GM23338 (cell line): Measurements from ENCODE around the gene RPS6KB1. TPM values are rescaled to one million over a fixed set of nuclear protein-coding genes. Genes with fewer than 3 reads are reported as not detected.
A peak's percentile ranks its signal among the peaks of the same experiment; 100 is the strongest.

Experiments used
- ATAC-seq: fragments of 200-7000 bp; cut with Tn5 transposase; 3 replicates; pipeline ENCODE4 v1.9.1; 2020
- DNase-seq: peaks from one replicate; pipeline ENCODE4 v3.0.0-alpha.2; 2015; ENCODE audit warnings: low spot score
- H2AFZ ChIP-seq: fragments of 200-600 bp; sonication (generic); 2 replicates; pipeline ENCODE4 v1.8.0; 2016; ENCODE audit warnings: antibody characterized with exemption, mild to moderate bottlenecking, moderate library complexity
- H3F3A ChIP-seq: fragments of 200-600 bp; sonication (generic); replicated peaks from 2 replicates; pipeline ENCODE4 v1.8.0; 2017; ENCODE audit warnings: antibody characterized with exemption, mixed run types, low read depth
- H3K27ac ChIP-seq: fragments of 200-600 bp; sonication (generic); 2 replicates; pipeline ENCODE4 v1.6.1; 2016; ENCODE audit warnings: low read depth
- H3K27me3 ChIP-seq: fragments of 200-600 bp; sonication (generic); 2 replicates; pipeline ENCODE4 v1.8.0; 2016; ENCODE audit warnings: mild to moderate bottlenecking, mixed run types, moderate library complexity; ENCODE audit not compliant: insufficient read depth
- H3K36me3 ChIP-seq: fragments of 200-600 bp; sonication (generic); 2 replicates; pipeline ENCODE4 v1.8.0; 2016; ENCODE audit warnings: mild to moderate bottlenecking; ENCODE audit not compliant: insufficient read depth
- H3K4me1 ChIP-seq: fragments of 200-600 bp; sonication (generic); 2 replicates; pipeline ENCODE4 v1.8.0; 2016; ENCODE audit warnings: mild to moderate bottlenecking, moderate library complexity; ENCODE audit not compliant: insufficient read depth
- H3K4me2 ChIP-seq: fragments of 200-600 bp; sonication (generic); 2 replicates; pipeline ENCODE4 v1.7.1; 2017; ENCODE audit warnings: mixed run types
- H3K4me3 ChIP-seq: fragments of 200-600 bp; sonication (generic); 2 replicates; pipeline ENCODE4 v1.6.1; 2016; ENCODE audit warnings: mixed run types
- H3K79me2 ChIP-seq: fragments of 200-600 bp; sonication (generic); replicated peaks from 2 replicates; pipeline ENCODE4 v1.8.0; 2017; ENCODE audit warnings: mild to moderate bottlenecking; ENCODE audit not compliant: insufficient read depth
- H3K9me2 ChIP-seq: fragments of 200-600 bp; sonication (generic); 2 replicates; pipeline ENCODE4 v1.8.0; 2017; ENCODE audit not compliant: insufficient read depth
- H4K20me1 ChIP-seq: fragments of 200-600 bp; sonication (generic); replicated peaks from 2 replicates; pipeline ENCODE4 v1.8.0; 2017; ENCODE audit warnings: mild to moderate bottlenecking; ENCODE audit not compliant: insufficient read depth
- H3K27ac Mint-ChIP-seq: 2 replicates; pipeline ENCODE4 v1.8.0; 2020; ENCODE audit warnings: inconsistent platforms, mild to moderate bottlenecking, moderate library complexity, mixed read lengths
- H3K27me3 Mint-ChIP-seq: 3 replicates; pipeline ENCODE4 v1.8.0; 2022; ENCODE audit warnings: low read depth, mild to moderate bottlenecking, moderate library complexity, mixed read lengths, inconsistent platforms; ENCODE audit not compliant: insufficient read depth, poor library complexity
- H3K36me3 Mint-ChIP-seq: 3 replicates; pipeline ENCODE4 v1.8.0; 2021; ENCODE audit warnings: low read depth, mild to moderate bottlenecking, inconsistent platforms, moderate library complexity, mixed read lengths
- H3K4me1 Mint-ChIP-seq: 3 replicates; pipeline ENCODE4 v1.8.0; 2020; ENCODE audit warnings: mild to moderate bottlenecking, inconsistent platforms, mixed read lengths
- H3K4me3 Mint-ChIP-seq: 3 replicates; pipeline ENCODE4 v1.8.0; 2021; ENCODE audit warnings: moderate library complexity, mild to moderate bottlenecking, inconsistent platforms, mixed read lengths
- H3K9me3 Mint-ChIP-seq: 3 replicates; pipeline ENCODE4 v1.8.0; 2020; ENCODE audit warnings: moderate library complexity, mild to moderate bottlenecking, inconsistent platforms, mixed read lengths
- CREB1 ChIP-seq: fragments of 250-450 bp; sonication (Bioruptor Pico); IDR thresholded peaks from 2 replicates; pipeline ENCODE4 v1.5.0; 2020; ENCODE audit warnings: low read depth, mild to moderate bottlenecking, moderate library complexity
- CTCF ChIP-seq, 2 experiments: fragments of 200-600 bp in 1 of 2; sonication (generic) in 1 of 2; conservative IDR thresholded peaks; 2 replicates each; pipeline versions ENCODE4 v1.5.1 to v1.6.1; 2016 to 2017; ENCODE audit warnings: antibody characterized with exemption in 2 of 2, low read depth in 2 of 2, mild to moderate bottlenecking in 2 of 2, moderate library complexity in 1 of 2
- ETS1 ChIP-seq: IDR thresholded peaks from 2 replicates; pipeline ENCODE4 v1.6.1; 2016; ENCODE audit warnings: antibody characterized with exemption
- EZH2 ChIP-seq: fragments of 200-600 bp; sonication (generic); IDR thresholded peaks from one replicate; pipeline ENCODE4 v1.8.0; 2017; ENCODE audit warnings: antibody characterized with exemption, mild to moderate bottlenecking, low read depth; ENCODE audit not compliant: unreplicated experiment
- EZH2phosphoT487 ChIP-seq: fragments of 200-600 bp; sonication (generic); IDR thresholded peaks from one replicate; pipeline ENCODE4 v1.8.1; 2018; ENCODE audit warnings: antibody characterized with exemption; ENCODE audit not compliant: unreplicated experiment
- JUNB ChIP-seq: IDR thresholded peaks from one replicate; pipeline ENCODE4 v1.6.1; 2016; ENCODE audit warnings: antibody characterized with exemption; ENCODE audit not compliant: unreplicated experiment
- NANOG ChIP-seq: IDR thresholded peaks from 2 replicates; pipeline ENCODE4 v1.6.1; 2016; ENCODE audit warnings: antibody characterized with exemption, borderline replicate concordance
- POLR2AphosphoS5 ChIP-seq: IDR thresholded peaks from 2 replicates; pipeline ENCODE4 v1.6.1; 2016; ENCODE audit warnings: antibody characterized with exemption, low read depth
- STAT1 ChIP-seq: IDR thresholded peaks from one replicate; pipeline ENCODE4 v1.6.1; 2016; ENCODE audit warnings: antibody characterized with exemption; ENCODE audit not compliant: unreplicated experiment
- ZNF114 ChIP-seq: fragments of 250-450 bp; sonication (Bioruptor Pico); IDR thresholded peaks from 2 replicates; pipeline ENCODE4 v1.5.0; 2020; ENCODE audit warnings: mild to moderate bottlenecking, moderate library complexity
- ZNF331 ChIP-seq: fragments of 250-450 bp; sonication (Bioruptor Pico); IDR thresholded peaks from 2 replicates; pipeline ENCODE4 v1.5.0; 2020; ENCODE audit warnings: low read depth, mild to moderate bottlenecking, moderate library complexity
- polyA plus RNA-seq: library from polyadenylated mRNA; unstranded; fragments of >200 nt; fragmentation: Nextera tagmentation; extraction: Ambion mirVana; gene quantifications from 2 replicates; pipeline ENCODE4 v1.2.1, GENCODE V29; 2016
- total RNA-seq: library from RNA; depleted of rRNA; stranded (reverse); fragments of >200 nt; shearing (Covaris generic); gene quantifications from 2 replicates; pipeline ENCODE4 v1.2.3, GENCODE V29; 2014
- TF ChIP-seq, protein P1 (sequence below): fragments of 250-450 bp; sonication (Bioruptor Pico); IDR thresholded peaks from 2 replicates; pipeline ENCODE4 v1.5.0; 2020; ENCODE audit warnings: mild to moderate bottlenecking, moderate library complexity
- TF ChIP-seq, protein P2 (sequence below): IDR thresholded peaks from one replicate; pipeline ENCODE4 v1.6.1; 2018; ENCODE audit warnings: antibody characterized with exemption; ENCODE audit not compliant: unreplicated experiment

The RPS6KB1 gene
- total and polyA plus RNA-seq, 2 experiments from 2014 or later: 19.5 to 21.7 TPM

DNA sequence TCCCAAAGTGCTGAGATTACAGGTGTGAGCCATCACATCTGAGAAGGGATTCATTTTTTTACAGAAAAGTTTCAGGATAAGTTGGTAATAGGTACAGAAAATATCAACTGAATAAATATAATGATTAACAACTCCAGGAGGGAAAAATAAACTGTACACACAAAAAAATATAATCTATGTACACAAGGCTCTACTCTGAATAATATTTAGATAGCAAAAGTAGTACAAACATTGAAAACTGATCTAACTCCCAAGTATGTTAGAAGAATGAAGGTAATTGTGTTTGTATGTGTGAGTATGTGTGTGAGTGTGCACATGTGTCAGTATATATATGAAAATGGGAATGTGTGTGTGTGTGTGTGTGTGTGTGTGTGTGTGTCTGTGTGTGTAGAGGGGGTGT, 20.6 kb upstream of the RPS6KB1 start:
- H4K20me1 ChIP-seq: no peaks in the 10 kb centered on the region
- peaks cover 22% of the 10 kb centered on the region; the same call in 2 of the 3 replicates for H3K36me3 Mint-ChIP-seq
- 0 out of 2 replicates have a peak overlapping the region, but pooled peaks have one; percentile 50 for H3K27ac ChIP-seq
- H3K4me2 ChIP-seq: no peak overlapping the region
- H3K4me1 Mint-ChIP-seq: no peaks in the 10 kb centered on the region; the same call in 2 of the 3 replicates
- no peaks in the 10 kb centered on the region for H3F3A ChIP-seq
- H3K9me2 ChIP-seq: no peaks in the 10 kb centered on the region
- peaks cover 3% of the 10 kb centered on the region for H3K27me3 Mint-ChIP-seq
- no peak overlapping the region for H3K27ac Mint-ChIP-seq
- H3K79me2 ChIP-seq: no peaks in the 10 kb centered on the region
- no peaks in the 10 kb centered on the region for H3K4me1 ChIP-seq
- ATAC-seq (no peak), DNase-seq (no peak)
- TF ChIP-seq NANOG (no peak), STAT1 (no peak), ZNF331 (no peak), CREB1 (CRISPR knock-in tag) (no peak), ETS1 (no peak), EZH2phosphoT487 (no peak), EZH2 (no peak), CTCF (conservative IDR thresholded peaks at IDR 0.05; ENCODE audit: low read depth in 2 of 2) (no peak), POLR2AphosphoS5 (no peak), JUNB (no peak), ZNF114 (CRISPR knock-in tag) (no peak)
- TF ChIP-seq, protein P1, sequence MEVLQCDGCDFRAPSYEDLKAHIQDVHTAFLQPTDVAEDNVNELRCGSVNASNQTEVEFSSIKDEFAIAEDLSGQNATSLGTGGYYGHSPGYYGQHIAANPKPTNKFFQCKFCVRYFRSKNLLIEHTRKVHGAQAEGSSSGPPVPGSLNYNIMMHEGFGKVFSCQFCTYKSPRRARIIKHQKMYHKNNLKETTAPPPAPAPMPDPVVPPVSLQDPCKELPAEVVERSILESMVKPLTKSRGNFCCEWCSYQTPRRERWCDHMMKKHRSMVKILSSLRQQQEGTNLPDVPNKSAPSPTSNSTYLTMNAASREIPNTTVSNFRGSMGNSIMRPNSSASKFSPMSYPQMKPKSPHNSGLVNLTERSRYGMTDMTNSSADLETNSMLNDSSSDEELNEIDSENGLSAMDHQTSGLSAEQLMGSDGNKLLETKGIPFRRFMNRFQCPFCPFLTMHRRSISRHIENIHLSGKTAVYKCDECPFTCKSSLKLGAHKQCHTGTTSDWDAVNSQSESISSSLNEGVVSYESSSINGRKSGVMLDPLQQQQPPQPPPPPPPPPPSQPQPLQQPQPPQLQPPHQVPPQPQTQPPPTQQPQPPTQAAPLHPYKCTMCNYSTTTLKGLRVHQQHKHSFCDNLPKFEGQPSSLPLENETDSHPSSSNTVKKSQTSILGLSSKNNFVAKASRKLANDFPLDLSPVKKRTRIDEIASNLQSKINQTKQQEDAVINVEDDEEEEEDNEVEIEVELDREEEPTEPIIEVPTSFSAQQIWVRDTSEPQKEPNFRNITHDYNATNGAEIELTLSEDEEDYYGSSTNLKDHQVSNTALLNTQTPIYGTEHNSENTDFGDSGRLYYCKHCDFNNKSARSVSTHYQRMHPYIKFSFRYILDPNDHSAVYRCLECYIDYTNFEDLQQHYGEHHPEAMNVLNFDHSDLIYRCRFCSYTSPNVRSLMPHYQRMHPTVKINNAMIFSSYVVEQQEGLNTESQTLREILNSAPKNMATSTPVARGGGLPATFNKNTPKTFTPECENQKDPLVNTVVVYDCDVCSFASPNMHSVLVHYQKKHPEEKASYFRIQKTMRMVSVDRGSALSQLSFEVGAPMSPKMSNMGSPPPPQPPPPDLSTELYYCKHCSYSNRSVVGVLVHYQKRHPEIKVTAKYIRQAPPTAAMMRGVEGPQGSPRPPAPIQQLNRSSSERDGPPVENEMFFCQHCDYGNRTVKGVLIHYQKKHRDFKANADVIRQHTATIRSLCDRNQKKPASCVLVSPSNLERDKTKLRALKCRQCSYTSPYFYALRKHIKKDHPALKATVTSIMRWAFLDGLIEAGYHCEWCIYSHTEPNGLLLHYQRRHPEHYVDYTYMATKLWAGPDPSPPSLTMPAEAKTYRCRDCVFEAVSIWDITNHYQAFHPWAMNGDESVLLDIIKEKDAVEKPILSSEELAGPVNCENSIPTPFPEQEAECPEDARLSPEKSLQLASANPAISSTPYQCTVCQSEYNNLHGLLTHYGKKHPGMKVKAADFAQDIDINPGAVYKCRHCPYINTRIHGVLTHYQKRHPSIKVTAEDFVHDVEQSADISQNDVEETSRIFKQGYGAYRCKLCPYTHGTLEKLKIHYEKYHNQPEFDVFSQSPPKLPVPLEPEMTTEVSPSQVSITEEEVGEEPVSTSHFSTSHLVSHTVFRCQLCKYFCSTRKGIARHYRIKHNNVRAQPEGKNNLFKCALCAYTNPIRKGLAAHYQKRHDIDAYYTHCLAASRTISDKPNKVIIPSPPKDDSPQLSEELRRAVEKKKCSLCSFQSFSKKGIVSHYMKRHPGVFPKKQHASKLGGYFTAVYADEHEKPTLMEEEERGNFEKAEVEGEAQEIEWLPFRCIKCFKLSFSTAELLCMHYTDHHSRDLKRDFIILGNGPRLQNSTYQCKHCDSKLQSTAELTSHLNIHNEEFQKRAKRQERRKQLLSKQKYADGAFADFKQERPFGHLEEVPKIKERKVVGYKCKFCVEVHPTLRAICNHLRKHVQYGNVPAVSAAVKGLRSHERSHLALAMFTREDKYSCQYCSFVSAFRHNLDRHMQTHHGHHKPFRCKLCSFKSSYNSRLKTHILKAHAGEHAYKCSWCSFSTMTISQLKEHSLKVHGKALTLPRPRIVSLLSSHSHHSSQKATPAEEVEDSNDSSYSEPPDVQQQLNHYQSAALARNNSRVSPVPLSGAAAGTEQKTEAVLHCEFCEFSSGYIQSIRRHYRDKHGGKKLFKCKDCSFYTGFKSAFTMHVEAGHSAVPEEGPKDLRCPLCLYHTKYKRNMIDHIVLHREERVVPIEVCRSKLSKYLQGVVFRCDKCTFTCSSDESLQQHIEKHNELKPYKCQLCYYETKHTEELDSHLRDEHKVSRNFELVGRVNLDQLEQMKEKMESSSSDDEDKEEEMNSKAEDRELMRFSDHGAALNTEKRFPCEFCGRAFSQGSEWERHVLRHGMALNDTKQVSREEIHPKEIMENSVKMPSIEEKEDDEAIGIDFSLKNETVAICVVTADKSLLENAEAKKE (CRISPR knock-in tag): no peak
- TF ChIP-seq, protein P2, sequence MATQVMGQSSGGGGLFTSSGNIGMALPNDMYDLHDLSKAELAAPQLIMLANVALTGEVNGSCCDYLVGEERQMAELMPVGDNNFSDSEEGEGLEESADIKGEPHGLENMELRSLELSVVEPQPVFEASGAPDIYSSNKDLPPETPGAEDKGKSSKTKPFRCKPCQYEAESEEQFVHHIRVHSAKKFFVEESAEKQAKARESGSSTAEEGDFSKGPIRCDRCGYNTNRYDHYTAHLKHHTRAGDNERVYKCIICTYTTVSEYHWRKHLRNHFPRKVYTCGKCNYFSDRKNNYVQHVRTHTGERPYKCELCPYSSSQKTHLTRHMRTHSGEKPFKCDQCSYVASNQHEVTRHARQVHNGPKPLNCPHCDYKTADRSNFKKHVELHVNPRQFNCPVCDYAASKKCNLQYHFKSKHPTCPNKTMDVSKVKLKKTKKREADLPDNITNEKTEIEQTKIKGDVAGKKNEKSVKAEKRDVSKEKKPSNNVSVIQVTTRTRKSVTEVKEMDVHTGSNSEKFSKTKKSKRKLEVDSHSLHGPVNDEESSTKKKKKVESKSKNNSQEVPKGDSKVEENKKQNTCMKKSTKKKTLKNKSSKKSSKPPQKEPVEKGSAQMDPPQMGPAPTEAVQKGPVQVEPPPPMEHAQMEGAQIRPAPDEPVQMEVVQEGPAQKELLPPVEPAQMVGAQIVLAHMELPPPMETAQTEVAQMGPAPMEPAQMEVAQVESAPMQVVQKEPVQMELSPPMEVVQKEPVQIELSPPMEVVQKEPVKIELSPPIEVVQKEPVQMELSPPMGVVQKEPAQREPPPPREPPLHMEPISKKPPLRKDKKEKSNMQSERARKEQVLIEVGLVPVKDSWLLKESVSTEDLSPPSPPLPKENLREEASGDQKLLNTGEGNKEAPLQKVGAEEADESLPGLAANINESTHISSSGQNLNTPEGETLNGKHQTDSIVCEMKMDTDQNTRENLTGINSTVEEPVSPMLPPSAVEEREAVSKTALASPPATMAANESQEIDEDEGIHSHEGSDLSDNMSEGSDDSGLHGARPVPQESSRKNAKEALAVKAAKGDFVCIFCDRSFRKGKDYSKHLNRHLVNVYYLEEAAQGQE: no peak
- H3K4me3 Mint-ChIP-seq: no peak overlapping the region
- no peaks in the 10 kb centered on the region for H3K9me3 Mint-ChIP-seq
- no peak overlapping the region for H2AFZ ChIP-seq
- peaks cover 9% of the 10 kb centered on the region for H3K36me3 ChIP-seq
- H3K27me3 ChIP-seq: no peaks in the 10 kb centered on the region
- no peak overlapping the region for H3K4me3 ChIP-seq
